Fibroblast of skin of right biceps (primary cell): Measurements from ENCODE around the gene ALPP.
"Not testable (repeated sequence)": the region's sequence is repeated elsewhere in the genome, so short reads cannot be mapped to it uniquely, and the experiment has no call there.

Experiments used
- DNase-seq: peaks from one replicate; pipeline ENCODE4 v3.0.0-alpha.2; 2013

The ALPP gene

DNA sequence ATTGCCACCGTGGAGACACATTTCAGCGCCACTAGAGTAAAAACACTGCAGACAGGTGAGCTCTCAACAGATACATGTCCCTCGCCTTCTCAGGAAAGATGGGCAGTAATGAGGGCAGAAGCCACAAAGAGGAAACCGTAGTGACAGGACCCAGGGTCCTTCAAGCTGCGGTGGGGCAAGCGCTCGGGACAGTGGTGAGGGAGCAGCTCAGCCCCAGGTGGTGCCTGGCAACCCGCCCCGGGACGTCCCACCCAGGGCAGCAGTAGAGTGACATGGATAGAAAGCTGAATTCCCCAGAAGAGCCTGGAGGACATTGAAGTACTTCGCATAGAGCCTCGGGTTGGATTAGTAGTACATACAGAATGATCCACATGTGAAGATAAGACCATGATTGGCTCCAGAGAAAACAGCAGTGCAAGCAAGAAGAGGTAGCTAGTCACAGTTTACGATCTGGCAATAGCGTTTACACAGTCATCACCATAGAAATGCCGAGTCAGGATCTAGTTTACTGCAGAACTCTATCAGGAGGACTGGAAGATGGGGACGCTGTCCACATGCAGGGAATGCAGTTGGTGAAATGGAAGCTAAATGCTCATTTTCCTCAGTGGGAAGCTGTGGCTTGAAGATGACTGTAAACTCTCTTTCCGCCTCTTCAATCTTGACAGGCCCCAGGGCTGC, 37.4 kb upstream of the ALPP start:
- DNase-seq, result no peak

DNA sequence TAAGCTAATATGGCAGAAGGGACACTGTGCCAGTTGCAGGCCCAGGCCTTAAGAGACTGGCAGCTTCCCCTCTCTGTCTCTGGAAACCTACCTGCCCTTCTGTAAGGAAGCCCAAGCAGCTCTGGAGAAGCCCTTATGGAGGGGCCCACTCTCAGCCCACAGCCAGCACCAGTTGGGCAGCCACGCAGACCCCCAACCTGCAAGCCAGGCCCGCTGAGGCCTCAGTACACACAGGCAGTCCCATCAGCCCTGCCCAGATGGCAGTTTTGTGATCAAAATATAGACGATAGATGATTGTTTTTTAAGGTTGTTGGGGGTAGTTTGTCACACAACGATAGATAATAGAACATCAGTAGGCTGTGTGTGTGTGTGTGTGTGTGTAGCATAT, 36.8 kb upstream of the ALPP start:
- no peak for DNase-seq

- no peak for DNase-seq
These were observed 35.7 kb upstream of the ALPP start for GRCh38 chr2:232342635-232343565.

DNA sequence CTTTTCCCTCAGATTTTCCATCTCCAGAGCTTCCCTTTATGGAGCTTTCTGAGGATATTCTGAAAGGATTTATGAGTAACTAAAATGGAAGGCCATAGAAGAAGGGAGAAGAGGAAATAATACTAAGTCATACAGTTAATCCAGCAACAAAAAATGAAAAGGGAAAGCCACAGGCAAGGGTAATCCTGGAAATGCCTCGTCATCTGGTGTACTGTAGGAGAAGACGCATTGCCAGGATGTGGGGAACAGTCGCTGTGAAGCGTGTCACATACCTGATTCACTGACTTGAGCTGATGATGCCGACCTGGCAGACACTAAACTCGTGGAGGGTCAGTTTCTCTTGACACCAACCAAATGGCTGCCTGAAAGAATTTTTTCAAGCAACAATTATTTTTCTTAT, 34.7 kb upstream of the ALPP start:
- DNase-seq, result peak; percentile 33

DNA sequence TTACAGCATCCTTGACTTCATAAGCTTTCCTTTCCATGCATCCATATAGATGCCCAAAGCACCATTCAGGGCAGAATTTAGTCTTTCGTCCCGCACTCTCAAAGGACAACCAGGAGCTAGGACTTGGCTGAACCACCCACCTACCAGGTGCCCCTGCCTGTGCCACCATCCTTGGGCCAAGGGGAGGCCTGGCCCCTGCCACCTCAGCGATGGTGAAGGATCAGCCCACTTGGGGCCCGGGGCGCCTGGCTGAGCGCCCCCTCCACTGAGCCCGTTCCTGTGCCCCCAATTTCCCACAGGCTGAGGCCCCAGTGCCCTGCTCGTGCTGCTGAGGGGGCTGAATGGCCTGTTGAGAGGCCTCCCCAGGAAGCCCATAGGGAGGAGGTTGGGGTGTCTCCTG, 33.3 kb upstream of the ALPP start:
- no peak for DNase-seq

GRCh38 chr2:232347369-232347768, 31.2 kb upstream of the ALPP start:
- no peak for DNase-seq

GRCh38 chr2:232348936-232349335, 29.6 kb upstream of the ALPP start:
- no peak for DNase-seq

- DNase-seq, result no peak
These were observed 29.0 kb upstream of the ALPP start for GRCh38 chr2:232349546-232349945.

DNA sequence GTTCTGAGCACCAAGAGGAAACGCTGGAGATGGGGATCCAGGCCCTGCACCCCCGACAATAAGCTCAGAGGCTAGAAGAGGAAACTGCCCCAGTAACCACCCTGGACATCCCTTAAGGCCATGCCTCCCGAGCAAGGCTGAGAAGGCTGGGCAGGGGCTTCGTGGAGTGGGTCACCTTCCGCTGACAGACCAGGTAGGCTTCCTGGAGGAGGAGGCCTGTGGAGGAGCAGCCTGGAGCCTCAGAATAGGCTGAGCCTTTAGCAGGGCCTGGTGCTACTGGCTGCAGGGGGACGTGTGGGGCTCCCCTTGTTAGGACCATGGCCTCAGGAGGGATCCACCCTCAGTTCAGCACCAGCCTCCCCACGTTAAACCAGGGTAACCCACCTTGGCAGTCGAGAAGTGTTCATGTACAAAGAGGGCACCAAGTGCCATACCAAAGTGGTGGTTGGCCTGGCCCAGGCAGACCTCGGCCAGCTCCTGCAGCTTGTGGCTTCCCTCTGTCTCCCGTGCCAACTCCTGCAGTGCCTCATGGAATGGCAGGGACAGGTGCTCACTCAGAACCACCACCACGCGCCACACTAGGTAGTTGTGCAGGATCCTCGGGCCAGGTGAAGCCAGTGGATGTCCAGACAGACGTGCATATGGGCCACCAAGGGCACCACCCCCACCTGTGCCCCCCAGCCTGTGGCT, 28.5 kb upstream of the ALPP start:
- DNase-seq, result no peak

- no peak for DNase-seq
These were observed 27.5 kb upstream of the ALPP start for GRCh38 chr2:232350804-232351685.

DNA sequence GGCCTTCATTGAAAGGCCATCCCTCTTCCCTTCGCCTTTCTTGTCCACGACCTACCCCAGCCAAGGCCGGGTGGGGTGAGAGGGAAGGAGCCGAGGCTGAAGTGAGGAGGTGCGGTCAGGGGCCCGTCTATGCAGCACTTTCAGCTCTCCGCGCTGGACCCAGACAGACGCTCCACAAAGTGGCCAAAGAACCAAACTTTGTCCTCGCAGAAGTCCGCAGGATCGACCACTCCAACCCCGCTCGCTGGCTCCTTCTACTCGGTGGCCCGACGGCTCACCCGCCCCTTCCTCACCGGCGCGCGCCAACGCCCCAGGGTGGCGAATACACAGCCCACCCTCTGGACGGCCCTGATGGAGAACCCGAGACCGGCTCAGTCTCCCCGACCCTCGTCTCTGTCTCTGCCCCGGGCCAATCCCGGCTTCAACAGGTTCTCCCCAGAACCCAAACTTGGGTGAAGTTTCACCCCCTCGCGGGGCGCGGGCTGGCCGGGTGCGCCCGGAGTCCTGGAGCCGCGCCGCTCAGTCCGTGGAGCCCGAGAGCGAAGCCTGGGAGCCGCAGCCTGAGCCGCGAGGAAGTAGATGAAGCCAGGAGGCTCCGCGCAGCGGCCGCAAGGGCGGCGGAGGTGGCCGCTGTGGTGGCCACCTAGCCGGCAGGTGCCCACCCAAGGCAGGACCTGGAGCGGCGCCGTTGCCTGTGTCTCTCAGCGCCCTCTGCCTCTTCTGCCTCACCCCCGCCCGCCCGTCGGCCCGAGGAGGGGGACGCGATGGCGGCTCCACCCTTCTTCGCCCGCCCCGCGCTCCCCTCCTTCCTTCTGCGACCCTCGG, 26.7 kb upstream of the ALPP start:
- no peak for DNase-seq

DNA sequence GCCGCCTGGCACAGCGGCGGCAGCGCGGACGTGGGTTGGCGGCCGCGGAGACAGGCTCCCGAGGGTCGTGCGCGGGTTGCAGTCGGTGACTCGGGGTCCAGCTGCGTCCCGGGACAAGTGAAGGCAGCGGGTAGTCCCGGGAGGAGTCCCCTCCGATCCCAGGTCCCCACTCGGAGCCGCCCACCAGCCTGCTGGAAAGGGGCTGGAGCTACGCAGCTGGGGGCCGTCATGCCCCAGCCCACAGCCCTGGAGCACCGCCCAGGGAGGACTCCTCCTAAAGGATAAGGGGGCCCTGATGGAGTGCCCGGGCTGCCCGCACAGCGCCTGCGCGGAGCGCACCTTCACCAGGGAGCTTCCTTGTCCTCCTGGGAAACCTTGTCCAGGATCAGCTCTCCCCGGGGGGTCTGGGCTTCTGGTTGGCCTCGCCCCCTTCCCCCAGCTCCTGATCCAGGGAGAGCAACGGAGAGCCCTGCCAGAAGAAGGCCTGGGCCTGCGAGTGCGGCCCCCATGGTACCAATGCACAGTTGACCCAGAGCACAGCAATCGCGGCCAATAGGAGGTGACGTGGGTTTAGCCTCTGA, 25.9 kb upstream of the ALPP start:
- no peak for DNase-seq

GRCh38 chr2:232353096-232353495, 25.5 kb upstream of the ALPP start:
- no peak for DNase-seq

GRCh38 chr2:232353660-232354059, 24.9 kb upstream of the ALPP start:
- DNase-seq, result no peak

DNA sequence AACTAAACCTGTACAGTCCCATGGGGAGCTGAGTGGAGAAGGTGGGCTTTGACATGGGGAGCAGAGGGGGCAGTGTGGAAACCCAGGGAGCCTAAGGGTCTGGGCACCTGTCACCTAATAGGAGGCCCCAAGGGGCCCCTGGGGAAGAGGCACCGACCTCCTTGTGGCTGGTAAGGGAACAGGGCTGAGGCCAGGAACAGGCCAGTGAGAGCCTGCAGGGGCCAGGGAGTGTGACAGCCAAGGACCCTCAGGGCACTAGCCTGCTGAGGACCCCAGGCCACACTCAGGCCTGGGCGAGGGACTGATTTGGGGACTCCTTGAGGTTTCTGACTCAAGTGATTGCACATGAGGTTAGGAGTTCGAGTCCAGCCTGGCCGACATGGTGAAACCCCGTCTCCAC, 24.5 kb upstream of the ALPP start:
- no peak for DNase-seq

GRCh38 chr2:232361646-232362045, 16.9 kb upstream of the ALPP start:
- DNase-seq, result peak; percentile 27

- no peak for DNase-seq
These were observed 16.2 kb upstream of the ALPP start for GRCh38 chr2:232362174-232362900.

DNA sequence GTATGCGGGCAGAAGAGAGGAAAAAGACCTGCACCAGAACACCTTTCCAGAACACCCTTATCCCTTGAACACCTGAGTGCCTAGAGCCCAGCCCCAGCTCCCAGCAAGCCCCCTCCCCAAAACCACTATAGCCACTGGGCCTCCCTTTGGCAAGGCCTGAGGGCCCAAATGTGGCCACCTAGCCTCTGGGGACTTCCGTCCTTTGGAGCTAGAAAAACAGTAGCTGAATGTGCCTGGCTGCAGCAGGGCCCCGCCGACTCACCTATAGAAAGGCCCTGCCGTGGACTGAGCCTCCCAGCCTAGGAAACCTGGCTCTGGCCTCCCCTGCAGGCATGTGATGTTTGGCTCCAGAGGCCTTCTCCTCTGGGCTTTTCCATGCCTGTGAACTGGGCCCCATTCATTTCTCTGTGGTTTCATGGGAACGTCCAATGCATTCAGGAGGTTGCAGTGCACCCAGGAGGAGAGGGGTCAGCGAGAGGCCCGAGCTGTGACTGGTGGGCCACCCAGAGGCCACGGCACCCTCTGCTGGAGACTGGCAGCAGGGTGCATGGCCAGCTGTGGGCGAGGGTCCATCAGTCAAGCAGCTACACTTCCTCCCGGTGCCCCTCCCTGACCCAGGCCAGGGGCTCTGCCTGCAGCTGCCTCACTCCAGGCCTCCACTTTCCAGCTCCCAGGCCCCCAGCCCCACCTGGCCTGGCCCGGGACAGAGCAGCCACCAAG, 15.3 kb upstream of the ALPP start:
- DNase-seq, result not testable (repeated sequence)

DNA sequence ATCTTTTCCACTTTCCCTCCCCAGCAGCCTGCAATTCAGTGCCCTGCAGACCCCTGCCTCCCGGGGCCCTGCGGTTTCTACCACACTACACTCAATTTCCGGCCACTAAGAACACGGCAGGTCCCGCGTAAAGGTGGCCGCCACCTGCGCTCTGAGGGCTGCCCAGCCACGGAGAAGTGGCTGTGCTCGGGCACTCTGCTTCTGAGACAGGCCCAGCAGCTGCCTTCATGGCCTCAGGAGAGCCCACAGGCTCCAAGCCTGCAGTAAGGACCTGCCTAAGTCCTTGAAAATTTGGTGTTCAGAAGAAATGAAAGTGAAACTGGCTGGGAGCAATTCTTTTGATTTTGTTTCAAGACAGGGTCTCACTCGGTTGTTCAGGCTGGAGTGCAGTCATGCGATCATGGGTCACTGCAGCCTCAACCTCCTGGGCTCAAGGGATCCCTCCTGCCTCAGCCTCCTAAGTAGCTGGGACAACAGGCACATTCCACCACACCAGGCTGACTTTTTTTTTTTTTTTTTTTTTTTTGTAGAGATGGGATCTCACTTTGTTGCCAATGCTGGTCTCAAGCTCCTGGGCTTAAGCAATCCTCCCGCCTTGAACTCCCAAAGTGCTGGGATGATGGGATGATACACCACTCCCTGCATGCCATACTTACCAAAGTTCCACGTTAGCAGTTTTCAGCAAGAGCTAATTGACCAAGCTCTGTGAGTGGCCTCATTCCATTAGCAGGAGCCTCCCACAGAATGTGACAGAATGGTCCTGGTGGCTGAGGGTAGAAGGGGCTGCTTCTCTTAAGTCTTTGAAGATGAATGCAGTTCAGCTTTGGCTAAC, 14.6 kb upstream of the ALPP start:
- no peak for DNase-seq
